HepG2 (cell line): Measurements from ENCODE around the gene NAMPT. TPM values are rescaled to one million over a fixed set of nuclear protein-coding genes. Genes with fewer than 3 reads are reported as not detected.
A peak's percentile ranks its signal among the peaks of the same experiment; 100 is the strongest.

ENCODE experiments used
- BRD4 ChIP-seq: sonication (generic); formaldehyde crosslinking; IDR thresholded peaks from 2 replicates; pipeline ENCODE4 v1.4.0; 2020; ENCODE audit warnings: missing genetic modification reagents
- CCDC6 ChIP-seq: sonication (generic); formaldehyde crosslinking; IDR thresholded peaks from 2 replicates; pipeline ENCODE4 v1.8.1; 2022; ENCODE audit warnings: mild to moderate bottlenecking, missing genetic modification reagents, moderate library complexity
- CEBPG ChIP-seq: IDR thresholded peaks from 2 replicates; pipeline ENCODE4 v1.6.1; 2016
- FOSL1 ChIP-seq: sonication (generic); formaldehyde crosslinking; IDR thresholded peaks from 2 replicates; pipeline ENCODE4 v1.9.0; 2021; ENCODE audit warnings: missing genetic modification reagents, borderline replicate concordance
- FOXC1 ChIP-seq: sonication (generic); formaldehyde crosslinking; IDR thresholded peaks from 2 replicates; pipeline ENCODE4 v1.8.0; 2022; ENCODE audit warnings: mild to moderate bottlenecking, missing genetic modification reagents, borderline replicate concordance
- FOXK1 ChIP-seq: sonication (generic); formaldehyde crosslinking; IDR thresholded peaks from 2 replicates; pipeline ENCODE4 v1.4.0; 2020; ENCODE audit warnings: low read depth, missing genetic modification reagents, borderline replicate concordance
- KLF12 ChIP-seq: sonication (generic); formaldehyde crosslinking; IDR thresholded peaks from 2 replicates; pipeline ENCODE4 v1.4.0; 2020; ENCODE audit warnings: missing genetic modification reagents, borderline replicate concordance
- MYNN ChIP-seq: sonication (generic); formaldehyde crosslinking; IDR thresholded peaks from 2 replicates; pipeline ENCODE4 v1.4.0; 2020; ENCODE audit warnings: mild to moderate bottlenecking, low read depth, missing genetic modification reagents
- MYPOP ChIP-seq: sonication (generic); formaldehyde crosslinking; IDR thresholded peaks from 2 replicates; pipeline ENCODE4 v1.8.1; 2023; ENCODE audit warnings: mild to moderate bottlenecking, moderate library complexity, missing genetic modification reagents
- NCOA2 ChIP-seq: sonication (generic); formaldehyde crosslinking; IDR thresholded peaks from 2 replicates; pipeline ENCODE4 v1.8.0; 2022; ENCODE audit warnings: inconsistent platforms
- NFE2 ChIP-seq: sonication (generic); formaldehyde crosslinking; IDR thresholded peaks from 2 replicates; pipeline ENCODE4 v1.4.0; 2020; ENCODE audit warnings: missing genetic modification reagents
- NR0B2 ChIP-seq: sonication (generic); formaldehyde crosslinking; IDR thresholded peaks from 2 replicates; pipeline ENCODE4 v1.4.0; 2020; ENCODE audit warnings: mild to moderate bottlenecking, missing genetic modification reagents
- POLR2AphosphoS2 ChIP-seq: IDR thresholded peaks from 2 replicates; pipeline ENCODE4 v1.6.1; 2011; ENCODE audit warnings: low read depth, low read length, improper control_type of control experiment
- ZBTB8A ChIP-seq: sonication (generic); formaldehyde crosslinking; IDR thresholded peaks from 2 replicates; pipeline ENCODE4 v1.4.0; 2020; ENCODE audit warnings: mild to moderate bottlenecking, low read depth, missing genetic modification reagents, borderline replicate concordance
- ZC3H13 ChIP-seq: sonication (generic); formaldehyde crosslinking; IDR thresholded peaks from 2 replicates; pipeline ENCODE4 v1.8.1; 2023; ENCODE audit warnings: mild to moderate bottlenecking, missing genetic modification reagents, moderate library complexity
- ZNF136 ChIP-seq: sonication (generic); formaldehyde crosslinking; IDR thresholded peaks from 2 replicates; pipeline ENCODE4 v1.8.1; 2022; ENCODE audit warnings: low read depth, mild to moderate bottlenecking, moderate library complexity, missing genetic modification reagents
- ZNF224 ChIP-seq: sonication (generic); formaldehyde crosslinking; IDR thresholded peaks from 2 replicates; pipeline ENCODE4 v1.5.0; 2020; ENCODE audit warnings: mild to moderate bottlenecking, missing genetic modification reagents
- ZNF317 ChIP-seq: sonication (generic); formaldehyde crosslinking; IDR thresholded peaks from 2 replicates; pipeline ENCODE4 v1.5.0; 2020; ENCODE audit warnings: mild to moderate bottlenecking, missing genetic modification reagents
- ZNF34 ChIP-seq: sonication (generic); formaldehyde crosslinking; IDR thresholded peaks from 2 replicates; pipeline ENCODE4 v1.4.0; 2020; ENCODE audit warnings: mild to moderate bottlenecking, missing genetic modification reagents, borderline replicate concordance
- ZNF44 ChIP-seq: sonication (generic); formaldehyde crosslinking; IDR thresholded peaks from 2 replicates; pipeline ENCODE4 v1.5.1; 2020; ENCODE audit warnings: mild to moderate bottlenecking, missing genetic modification reagents
- ZNF550 ChIP-seq: sonication (generic); formaldehyde crosslinking; IDR thresholded peaks from 2 replicates; pipeline ENCODE4 v1.4.0; 2020; ENCODE audit warnings: mild to moderate bottlenecking, missing genetic modification reagents, borderline replicate concordance
- ZNF564 ChIP-seq: sonication (generic); formaldehyde crosslinking; IDR thresholded peaks from 2 replicates; pipeline ENCODE4 v1.8.1; 2023; ENCODE audit warnings: mild to moderate bottlenecking, missing genetic modification reagents
- ZNF616 ChIP-seq: sonication (generic); formaldehyde crosslinking; IDR thresholded peaks from 2 replicates; pipeline ENCODE4 v1.5.0; 2020; ENCODE audit warnings: low read depth, mild to moderate bottlenecking, missing genetic modification reagents
- ZNF792 ChIP-seq: IDR thresholded peaks from 2 replicates; pipeline ENCODE4 v1.6.1; 2016
- ZSCAN29 ChIP-seq: sonication (generic); formaldehyde crosslinking; conservative IDR thresholded peaks from 2 replicates; pipeline ENCODE4 v1.4.0; 2020; ENCODE audit warnings: mild to moderate bottlenecking, missing genetic modification reagents
- polyA plus RNA-seq, 8 experiments: library from polyadenylated mRNA; depleted of rRNA in 3 of 8; stranded (reverse) in 7 of 8; unstranded in 1 of 8; fragments of >200 nt; fragmentation: Illumina TruSeq in 4 of 8; extraction: Trizol in 4 of 8; gene quantifications; 2 replicates each; pipeline versions ENCODE4 v1.2.1 to v1.2.3, GENCODE V29; 2011 to 2016; ENCODE audit warnings: low read depth in 4 of 8, missing spikeins in 1 of 8, mixed read lengths in 1 of 8; ENCODE audit not compliant: insufficient read depth in 1 of 8
- total RNA-seq, 5 experiments: library from RNA; depleted of rRNA; stranded (reverse); fragments of >200 nt; fragmentation: Illumina TruSeq; extraction: Trizol; gene quantifications; 2 replicates each; pipeline ENCODE4 v1.2.3, GENCODE V29; 2016; ENCODE audit warnings: low read depth in 1 of 5
- TF ChIP-seq, protein P1 (sequence below): sonication (generic); formaldehyde crosslinking; IDR thresholded peaks from 2 replicates; pipeline ENCODE4 v1.4.0; 2020; ENCODE audit warnings: missing genetic modification reagents
- TF ChIP-seq, protein P2 (sequence below): sonication (generic); formaldehyde crosslinking; IDR thresholded peaks from 2 replicates; pipeline ENCODE4 v1.4.0; 2020; ENCODE audit warnings: missing genetic modification reagents

The NAMPT gene
- total and polyA plus RNA-seq, 2 of the 13 experiments (the other 11 are each of a cell fraction or from before 2014, with no cell fraction given), result 15.8 to 67.7 TPM

- TF ChIP-seq FOXK1 (CRISPR knock-in tag) (0 out of 2 replicates have a peak, but pooled peaks have one; percentile 21), ZNF616 (CRISPR knock-in tag) (0 out of 2 replicates have a peak, but pooled peaks have one; percentile 26), FOXC1 (CRISPR knock-in tag) (peak; percentile 85), KLF12 (CRISPR knock-in tag) (peak; percentile 53; the same call in 1 of the 2 replicates), FOSL1 (CRISPR knock-in tag) (no peak), MYPOP (0 out of 2 replicates have a peak, but pooled peaks have one; percentile 46), ZC3H13 (CRISPR knock-in tag) (peak; percentile 47; the same call in 1 of the 2 replicates), CCDC6 (peak; percentile 49; the same call in 1 of the 2 replicates), ZSCAN29 (no peak), NFE2 (no peak), POLR2AphosphoS2 (no peak), ZNF224 (CRISPR knock-in tag) (peak; percentile 76), ZBTB8A (CRISPR knock-in tag) (peak; percentile 33; the same call in 1 of the 2 replicates), ZNF34 (CRISPR knock-in tag) (no peak), CEBPG (CRISPR knock-in tag) (no peak), ZNF550 (CRISPR knock-in tag) (no peak), ZNF317 (CRISPR knock-in tag) (peak; percentile 73; the same call in 1 of the 2 replicates), ZNF564 (CRISPR knock-in tag) (peak; percentile 80), NR0B2 (CRISPR knock-in tag) (no peak), NCOA2 (CRISPR knock-in tag) (no peak), BRD4 (CRISPR knock-in tag) (no peak), MYNN (CRISPR knock-in tag) (no peak), ZNF792 (CRISPR knock-in tag) (peak; percentile 68), ZNF44 (0 out of 2 replicates have a peak, but pooled peaks have one; percentile 54), ZNF136 (CRISPR knock-in tag) (no peak)
- TF ChIP-seq, protein P1, sequence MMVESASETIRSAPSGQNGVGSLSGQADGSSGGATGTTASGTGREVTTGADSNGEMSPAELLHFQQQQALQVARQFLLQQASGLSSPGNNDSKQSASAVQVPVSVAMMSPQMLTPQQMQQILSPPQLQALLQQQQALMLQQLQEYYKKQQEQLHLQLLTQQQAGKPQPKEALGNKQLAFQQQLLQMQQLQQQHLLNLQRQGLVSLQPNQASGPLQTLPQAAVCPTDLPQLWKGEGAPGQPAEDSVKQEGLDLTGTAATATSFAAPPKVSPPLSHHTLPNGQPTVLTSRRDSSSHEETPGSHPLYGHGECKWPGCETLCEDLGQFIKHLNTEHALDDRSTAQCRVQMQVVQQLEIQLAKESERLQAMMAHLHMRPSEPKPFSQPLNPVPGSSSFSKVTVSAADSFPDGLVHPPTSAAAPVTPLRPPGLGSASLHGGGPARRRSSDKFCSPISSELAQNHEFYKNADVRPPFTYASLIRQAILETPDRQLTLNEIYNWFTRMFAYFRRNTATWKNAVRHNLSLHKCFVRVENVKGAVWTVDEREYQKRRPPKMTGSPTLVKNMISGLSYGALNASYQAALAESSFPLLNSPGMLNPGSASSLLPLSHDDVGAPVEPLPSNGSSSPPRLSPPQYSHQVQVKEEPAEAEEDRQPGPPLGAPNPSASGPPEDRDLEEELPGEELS, result peak; percentile 54
- TF ChIP-seq, protein P2, sequence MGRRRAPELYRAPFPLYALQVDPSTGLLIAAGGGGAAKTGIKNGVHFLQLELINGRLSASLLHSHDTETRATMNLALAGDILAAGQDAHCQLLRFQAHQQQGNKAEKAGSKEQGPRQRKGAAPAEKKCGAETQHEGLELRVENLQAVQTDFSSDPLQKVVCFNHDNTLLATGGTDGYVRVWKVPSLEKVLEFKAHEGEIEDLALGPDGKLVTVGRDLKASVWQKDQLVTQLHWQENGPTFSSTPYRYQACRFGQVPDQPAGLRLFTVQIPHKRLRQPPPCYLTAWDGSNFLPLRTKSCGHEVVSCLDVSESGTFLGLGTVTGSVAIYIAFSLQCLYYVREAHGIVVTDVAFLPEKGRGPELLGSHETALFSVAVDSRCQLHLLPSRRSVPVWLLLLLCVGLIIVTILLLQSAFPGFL, result no peak
These were observed 470 bp upstream of the NAMPT start (continued) for GRCh38 chr7:106285051-106285854.
